GM12878 (cell line): ENCODE measurements around the gene SLC15A4. TPM values are rescaled to one million over a fixed set of nuclear protein-coding genes. Genes with fewer than 3 reads are reported as not detected.

Source experiments
- CBX3 ChIP-seq: fragments of 200-600 bp; sonication (generic); IDR thresholded peaks from 2 replicates; pipeline ENCODE4 v1.6.1; 2016; ENCODE audit warnings: low read depth, borderline replicate concordance
- EGR1 ChIP-seq, 2 experiments: IDR thresholded peaks; 1 replicate in 1 of 2; 2 replicates in 1 of 2; pipeline ENCODE4 v1.6.1; 2011 to 2012; ENCODE audit warnings: low read depth in 2 of 2, low read length in 2 of 2, borderline replicate concordance in 1 of 2, mild to moderate bottlenecking in 1 of 2, moderate library complexity in 1 of 2
- ETV6 ChIP-seq, 2 experiments: fragments of 450-650 bp in 1 of 2; IDR thresholded peaks in 1 of 2; conservative IDR thresholded peaks in 1 of 2; 2 replicates each; pipeline ENCODE4 v1.6.1; 2014; ENCODE audit warnings: antibody characterized with exemption in 1 of 2, borderline replicate concordance in 1 of 2, low read depth in 1 of 2, mild to moderate bottlenecking in 1 of 2, moderate library complexity in 1 of 2
- MTA3 ChIP-seq: IDR thresholded peaks from 2 replicates; pipeline ENCODE4 v1.6.1; 2012; ENCODE audit warnings: low read length, inconsistent platforms, borderline replicate concordance
- POLR2A ChIP-seq: IDR thresholded peaks from 2 replicates; pipeline ENCODE4 v1.6.1; 2011; ENCODE audit warnings: low read depth, mild to moderate bottlenecking, low read length
- RAD21 ChIP-seq: IDR thresholded peaks from 2 replicates; pipeline ENCODE4 v1.6.1; 2011; ENCODE audit warnings: mild to moderate bottlenecking, low read depth, low read length, moderate library complexity; ENCODE audit not compliant: insufficient read depth
- RFX5 ChIP-seq: IDR thresholded peaks from 2 replicates; pipeline ENCODE4 v1.6.1; 2011; ENCODE audit warnings: low read depth, low read length, improper control_type of control experiment
- SMAD5 ChIP-seq: IDR thresholded peaks from 2 replicates; pipeline ENCODE4 v1.6.1; 2016; ENCODE audit warnings: antibody characterized with exemption, low read depth
- SREBF2 ChIP-seq: IDR thresholded peaks from 2 replicates; pipeline ENCODE4 v1.6.1; 2012; ENCODE audit warnings: mild to moderate bottlenecking, low read length
- YBX1 ChIP-seq: fragments of 450-650 bp; IDR thresholded peaks from 2 replicates; pipeline ENCODE4 v1.6.1; 2016; ENCODE audit warnings: antibody characterized with exemption
- ZNF24 ChIP-seq: fragments of 450-650 bp; IDR thresholded peaks from 2 replicates; pipeline ENCODE4 v1.6.1; 2017; ENCODE audit warnings: antibody characterized with exemption, mild to moderate bottlenecking
- ZNF384 ChIP-seq: IDR thresholded peaks from 2 replicates; pipeline ENCODE4 v1.6.1; 2012; ENCODE audit warnings: low read depth, mild to moderate bottlenecking, low read length, improper control_type of control experiment, borderline replicate concordance
- polyA plus RNA-seq, 11 experiments: library from polyadenylated mRNA; depleted of rRNA in 4 of 11; unstranded in 6 of 11; stranded (reverse) in 5 of 11; fragments of >200 nt; fragmentation: Nextera tagmentation in 4 of 11; fragmentation: Illumina TruSeq in 1 of 11; extraction: Ambion mirVana in 4 of 11; extraction: Trizol in 1 of 11; gene quantifications; 1 replicate in 1 of 11; 2 replicates in 10 of 11; pipeline versions ENCODE4 v1.2.1 to v1.2.3, GENCODE V29; 2011 to 2016; ENCODE audit warnings: inconsistent platforms in 2 of 11, missing spikeins in 2 of 11, low read depth in 1 of 11
- total RNA-seq, 4 experiments: library from RNA; depleted of rRNA in 3 of 4; stranded (reverse); fragments of >200 nt in 3 of 4; fragmentation: Illumina TruSeq in 1 of 4; extraction: Trizol in 1 of 4; gene quantifications; 2 replicates each; pipeline versions ENCODE4 v1.2.1 to v1.2.3, GENCODE V29; 2013 to 2021
- TF ChIP-seq, protein P1 (sequence below): fragments of 450-650 bp; formaldehyde crosslinking; IDR thresholded peaks from 2 replicates; pipeline ENCODE4 v1.4.0; 2020; ENCODE audit warnings: mild to moderate bottlenecking, moderate library complexity
- TF ChIP-seq, protein P2 (sequence below), 3 experiments: IDR thresholded peaks in 2 of 3; conservative IDR thresholded peaks in 1 of 3; 2 replicates each; pipeline ENCODE4 v1.5.1; 2011; ENCODE audit warnings: low read depth in 3 of 3, low read length in 3 of 3, mild to moderate bottlenecking in 3 of 3, control low read depth in 2 of 3, moderate library complexity in 2 of 3, inconsistent platforms in 1 of 3, mixed read lengths in 1 of 3; ENCODE audit not compliant: control insufficient read depth in 2 of 3, insufficient read depth in 1 of 3; ENCODE audit errors: extremely low read depth in 1 of 3
- TF ChIP-seq, protein P3 (sequence below): fragments of 450-650 bp; IDR thresholded peaks from 2 replicates; pipeline ENCODE4 v1.6.1; 2014; ENCODE audit warnings: mild to moderate bottlenecking
- TF ChIP-seq, protein P4 (sequence below): fragments of 450-650 bp; formaldehyde crosslinking; IDR thresholded peaks from 2 replicates; pipeline ENCODE4 v1.4.0; 2022; ENCODE audit warnings: mild to moderate bottlenecking, moderate library complexity
- TF ChIP-seq, protein P5 (sequence below): fragments of 450-650 bp; IDR thresholded peaks from 2 replicates; pipeline ENCODE4 v1.6.1; 2017; ENCODE audit warnings: mild to moderate bottlenecking, low read depth, inconsistent platforms; ENCODE audit not compliant: poor library complexity, severe bottlenecking

SLC15A4 gene
- total and polyA plus RNA-seq, 10 of the 15 experiments (the other 5 are each of a cell fraction or from before 2014, with no cell fraction given): 12.7 to 257 (median 36.6) TPM

DNA sequence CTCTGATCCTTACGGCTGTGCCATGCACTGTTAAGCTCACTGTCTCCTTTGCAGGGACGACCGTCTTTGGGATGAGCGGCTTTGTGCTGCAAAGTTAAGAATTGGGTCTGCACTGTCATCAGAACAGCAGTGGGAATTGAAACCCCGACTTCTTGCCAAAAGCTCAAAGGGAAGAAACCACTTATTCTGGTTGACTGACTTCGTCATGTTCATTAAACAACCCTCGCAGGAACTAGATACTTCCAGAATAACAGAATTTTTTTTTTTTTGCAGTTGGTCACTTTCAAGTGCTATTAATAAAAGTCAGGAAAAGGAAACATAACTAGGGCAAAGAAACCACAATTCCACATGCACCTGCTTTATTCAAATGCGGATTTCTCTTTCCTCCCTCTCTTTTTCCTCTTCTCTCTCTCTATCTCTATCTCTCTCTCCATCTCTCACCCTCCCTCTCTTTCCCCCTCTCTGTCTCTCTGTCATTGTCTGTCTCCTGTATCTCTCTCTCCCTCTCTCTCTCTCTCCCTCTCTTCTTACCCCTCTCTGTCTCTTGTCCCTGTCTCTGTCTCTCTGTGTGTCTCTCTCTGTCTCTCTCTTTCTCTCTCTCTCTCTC is 17.2 kb upstream of the SLC15A4 start (continued):
- TF ChIP-seq, protein P1, sequence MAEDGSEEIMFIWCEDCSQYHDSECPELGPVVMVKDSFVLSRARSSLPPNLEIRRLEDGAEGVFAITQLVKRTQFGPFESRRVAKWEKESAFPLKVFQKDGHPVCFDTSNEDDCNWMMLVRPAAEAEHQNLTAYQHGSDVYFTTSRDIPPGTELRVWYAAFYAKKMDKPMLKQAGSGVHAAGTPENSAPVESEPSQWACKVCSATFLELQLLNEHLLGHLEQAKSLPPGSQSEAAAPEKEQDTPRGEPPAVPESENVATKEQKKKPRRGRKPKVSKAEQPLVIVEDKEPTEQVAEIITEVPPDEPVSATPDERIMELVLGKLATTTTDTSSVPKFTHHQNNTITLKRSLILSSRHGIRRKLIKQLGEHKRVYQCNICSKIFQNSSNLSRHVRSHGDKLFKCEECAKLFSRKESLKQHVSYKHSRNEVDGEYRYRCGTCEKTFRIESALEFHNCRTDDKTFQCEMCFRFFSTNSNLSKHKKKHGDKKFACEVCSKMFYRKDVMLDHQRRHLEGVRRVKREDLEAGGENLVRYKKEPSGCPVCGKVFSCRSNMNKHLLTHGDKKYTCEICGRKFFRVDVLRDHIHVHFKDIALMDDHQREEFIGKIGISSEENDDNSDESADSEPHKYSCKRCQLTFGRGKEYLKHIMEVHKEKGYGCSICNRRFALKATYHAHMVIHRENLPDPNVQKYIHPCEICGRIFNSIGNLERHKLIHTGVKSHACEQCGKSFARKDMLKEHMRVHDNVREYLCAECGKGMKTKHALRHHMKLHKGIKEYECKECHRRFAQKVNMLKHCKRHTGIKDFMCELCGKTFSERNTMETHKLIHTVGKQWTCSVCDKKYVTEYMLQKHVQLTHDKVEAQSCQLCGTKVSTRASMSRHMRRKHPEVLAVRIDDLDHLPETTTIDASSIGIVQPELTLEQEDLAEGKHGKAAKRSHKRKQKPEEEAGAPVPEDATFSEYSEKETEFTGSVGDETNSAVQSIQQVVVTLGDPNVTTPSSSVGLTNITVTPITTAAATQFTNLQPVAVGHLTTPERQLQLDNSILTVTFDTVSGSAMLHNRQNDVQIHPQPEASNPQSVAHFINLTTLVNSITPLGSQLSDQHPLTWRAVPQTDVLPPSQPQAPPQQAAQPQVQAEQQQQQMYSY (CRISPR knock-in tag): no peak
- TF ChIP-seq POLR2A: no peak
- TF ChIP-seq MTA3: peak; percentile 75; the same call in 1 of the 2 replicates
- no peak for TF ChIP-seq EGR1 (IDR thresholded peaks at IDR 0.05; ENCODE audit: borderline replicate concordance in 1 of 2, low read depth in 2 of 2, low read length in 2 of 2)
- TF ChIP-seq ZNF24: 0 out of 2 replicates have a peak, but pooled peaks have one; percentile 28
- TF ChIP-seq RFX5: no peak
- peak; percentile 91; the same call in 1 of the 2 replicates for TF ChIP-seq YBX1
- no peak for TF ChIP-seq SMAD5
- no peak for TF ChIP-seq CBX3
- TF ChIP-seq, protein P2, sequence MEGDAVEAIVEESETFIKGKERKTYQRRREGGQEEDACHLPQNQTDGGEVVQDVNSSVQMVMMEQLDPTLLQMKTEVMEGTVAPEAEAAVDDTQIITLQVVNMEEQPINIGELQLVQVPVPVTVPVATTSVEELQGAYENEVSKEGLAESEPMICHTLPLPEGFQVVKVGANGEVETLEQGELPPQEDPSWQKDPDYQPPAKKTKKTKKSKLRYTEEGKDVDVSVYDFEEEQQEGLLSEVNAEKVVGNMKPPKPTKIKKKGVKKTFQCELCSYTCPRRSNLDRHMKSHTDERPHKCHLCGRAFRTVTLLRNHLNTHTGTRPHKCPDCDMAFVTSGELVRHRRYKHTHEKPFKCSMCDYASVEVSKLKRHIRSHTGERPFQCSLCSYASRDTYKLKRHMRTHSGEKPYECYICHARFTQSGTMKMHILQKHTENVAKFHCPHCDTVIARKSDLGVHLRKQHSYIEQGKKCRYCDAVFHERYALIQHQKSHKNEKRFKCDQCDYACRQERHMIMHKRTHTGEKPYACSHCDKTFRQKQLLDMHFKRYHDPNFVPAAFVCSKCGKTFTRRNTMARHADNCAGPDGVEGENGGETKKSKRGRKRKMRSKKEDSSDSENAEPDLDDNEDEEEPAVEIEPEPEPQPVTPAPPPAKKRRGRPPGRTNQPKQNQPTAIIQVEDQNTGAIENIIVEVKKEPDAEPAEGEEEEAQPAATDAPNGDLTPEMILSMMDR (IDR thresholded peaks at IDR 0.05 in 2 of 3, conservative IDR thresholded peaks at IDR 0.05 in 1 of 3; ENCODE audit: control insufficient read depth in 2 of 3, extremely low read depth in 1 of 3, insufficient read depth in 1 of 3, low read depth in 3 of 3, low read length in 3 of 3): no peak
- TF ChIP-seq RAD21: no peak
- peak in 1 of 2 experiments; percentile 91; a peak in 2 of 4 replicates for TF ChIP-seq ETV6 (conservative IDR thresholded peaks at IDR 0.05 in 1 of 2, IDR thresholded peaks at IDR 0.05 in 1 of 2; ENCODE audit: borderline replicate concordance in 1 of 2, low read depth in 1 of 2)
- TF ChIP-seq, protein P3, sequence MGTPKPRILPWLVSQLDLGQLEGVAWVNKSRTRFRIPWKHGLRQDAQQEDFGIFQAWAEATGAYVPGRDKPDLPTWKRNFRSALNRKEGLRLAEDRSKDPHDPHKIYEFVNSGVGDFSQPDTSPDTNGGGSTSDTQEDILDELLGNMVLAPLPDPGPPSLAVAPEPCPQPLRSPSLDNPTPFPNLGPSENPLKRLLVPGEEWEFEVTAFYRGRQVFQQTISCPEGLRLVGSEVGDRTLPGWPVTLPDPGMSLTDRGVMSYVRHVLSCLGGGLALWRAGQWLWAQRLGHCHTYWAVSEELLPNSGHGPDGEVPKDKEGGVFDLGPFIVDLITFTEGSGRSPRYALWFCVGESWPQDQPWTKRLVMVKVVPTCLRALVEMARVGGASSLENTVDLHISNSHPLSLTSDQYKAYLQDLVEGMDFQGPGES: no peak
- no peak for TF ChIP-seq SREBF2
- TF ChIP-seq ZNF384: peak; percentile 91
- TF ChIP-seq, protein P4, sequence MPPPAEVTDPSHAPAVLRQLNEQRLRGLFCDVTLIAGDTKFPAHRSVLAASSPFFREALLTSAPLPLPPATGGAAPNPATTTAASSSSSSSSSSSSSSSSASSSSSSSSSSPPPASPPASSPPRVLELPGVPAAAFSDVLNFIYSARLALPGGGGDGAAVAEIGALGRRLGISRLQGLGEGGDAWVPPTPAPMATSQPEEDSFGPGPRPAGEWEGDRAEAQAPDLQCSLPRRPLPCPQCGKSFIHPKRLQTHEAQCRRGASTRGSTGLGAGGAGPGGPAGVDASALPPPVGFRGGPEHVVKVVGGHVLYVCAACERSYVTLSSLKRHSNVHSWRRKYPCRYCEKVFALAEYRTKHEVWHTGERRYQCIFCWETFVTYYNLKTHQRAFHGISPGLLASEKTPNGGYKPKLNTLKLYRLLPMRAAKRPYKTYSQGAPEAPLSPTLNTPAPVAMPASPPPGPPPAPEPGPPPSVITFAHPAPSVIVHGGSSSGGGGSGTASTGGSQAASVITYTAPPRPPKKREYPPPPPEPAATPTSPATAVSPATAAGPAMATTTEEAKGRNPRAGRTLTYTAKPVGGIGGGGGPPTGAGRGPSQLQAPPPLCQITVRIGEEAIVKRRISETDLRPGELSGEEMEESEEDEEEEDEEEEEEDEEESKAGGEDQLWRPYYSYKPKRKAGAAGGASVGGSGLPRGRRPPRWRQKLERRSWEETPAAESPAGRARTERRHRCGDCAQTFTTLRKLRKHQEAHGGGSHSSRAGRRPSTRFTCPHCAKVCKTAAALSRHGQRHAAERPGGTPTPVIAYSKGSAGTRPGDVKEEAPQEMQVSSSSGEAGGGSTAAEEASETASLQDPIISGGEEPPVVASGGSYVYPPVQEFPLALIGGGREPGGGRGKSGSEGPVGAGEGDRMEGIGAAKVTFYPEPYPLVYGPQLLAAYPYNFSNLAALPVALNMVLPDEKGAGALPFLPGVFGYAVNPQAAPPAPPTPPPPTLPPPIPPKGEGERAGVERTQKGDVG (CRISPR knock-in tag): no peak
- TF ChIP-seq, protein P5, sequence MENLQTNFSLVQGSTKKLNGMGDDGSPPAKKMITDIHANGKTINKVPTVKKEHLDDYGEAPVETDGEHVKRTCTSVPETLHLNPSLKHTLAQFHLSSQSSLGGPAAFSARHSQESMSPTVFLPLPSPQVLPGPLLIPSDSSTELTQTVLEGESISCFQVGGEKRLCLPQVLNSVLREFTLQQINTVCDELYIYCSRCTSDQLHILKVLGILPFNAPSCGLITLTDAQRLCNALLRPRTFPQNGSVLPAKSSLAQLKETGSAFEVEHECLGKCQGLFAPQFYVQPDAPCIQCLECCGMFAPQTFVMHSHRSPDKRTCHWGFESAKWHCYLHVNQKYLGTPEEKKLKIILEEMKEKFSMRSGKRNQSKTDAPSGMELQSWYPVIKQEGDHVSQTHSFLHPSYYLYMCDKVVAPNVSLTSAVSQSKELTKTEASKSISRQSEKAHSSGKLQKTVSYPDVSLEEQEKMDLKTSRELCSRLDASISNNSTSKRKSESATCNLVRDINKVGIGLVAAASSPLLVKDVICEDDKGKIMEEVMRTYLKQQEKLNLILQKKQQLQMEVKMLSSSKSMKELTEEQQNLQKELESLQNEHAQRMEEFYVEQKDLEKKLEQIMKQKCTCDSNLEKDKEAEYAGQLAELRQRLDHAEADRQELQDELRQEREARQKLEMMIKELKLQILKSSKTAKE: peak; percentile 78
